COLO829 (cell line): ENCODE measurements around the gene SCYL2.
"Not testable (repeated sequence)": the region's sequence is repeated elsewhere in the genome, so short reads cannot be mapped to it uniquely, and the experiment has no call there.

Experiments
- DNase-seq: peaks from one replicate; pipeline ENCODE4 v3.0.0; 2012; ENCODE audit warnings: low spot score

Gene SCYL2

GRCh38 chr12:100266835-100267602, at the start of gene SCYL2, which contains the start of gene DEPDC4:
Gene SCYL2, plus strand, starts transcription at chr12:100267177. Its CDS starts 15,794 bp downstream, at chr12:100282971.
Gene DEPDC4, minus strand, starts transcription at chr12:100267079. Its CDS starts 3 bp downstream, at chr12:100267076.
- peak; percentile 94 for DNase-seq

DNA sequence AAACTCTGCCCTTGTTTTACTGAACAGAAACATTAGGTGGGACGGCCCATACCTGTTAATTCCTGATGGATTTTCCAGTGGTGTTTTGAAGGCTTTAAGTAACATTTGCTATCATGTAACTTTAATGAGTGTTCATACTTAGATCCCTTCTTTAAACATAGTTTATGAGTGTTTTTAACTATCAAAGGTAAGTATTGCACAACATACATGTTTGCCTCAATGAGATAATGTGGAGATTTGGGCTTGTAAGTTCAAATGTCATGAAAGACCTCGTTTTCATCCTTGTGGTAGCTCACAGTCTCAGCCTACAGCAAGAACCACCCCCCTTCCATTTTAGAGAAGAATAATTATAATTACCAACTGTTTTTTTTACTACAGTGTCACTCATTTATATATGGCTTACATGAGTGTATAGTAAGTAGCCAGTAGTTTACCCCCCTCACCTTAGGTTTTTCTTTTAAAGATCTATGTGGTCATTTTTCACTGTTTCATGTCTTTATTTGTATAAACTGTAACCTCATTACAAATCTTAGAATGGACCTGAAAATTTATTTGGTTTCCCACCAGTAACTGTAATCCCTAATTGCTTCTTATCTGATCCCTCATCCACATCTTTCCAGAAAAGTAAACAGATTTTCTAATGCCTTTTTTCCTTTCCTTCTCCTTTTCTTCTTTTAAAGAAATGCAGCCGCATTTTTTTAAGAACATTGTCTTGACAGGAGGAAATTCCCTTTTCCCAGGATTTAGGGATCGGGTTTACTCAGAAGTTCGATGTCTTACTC, 47.5 kb upstream of the SCYL2 start:
- DNase-seq = no peak

DNA sequence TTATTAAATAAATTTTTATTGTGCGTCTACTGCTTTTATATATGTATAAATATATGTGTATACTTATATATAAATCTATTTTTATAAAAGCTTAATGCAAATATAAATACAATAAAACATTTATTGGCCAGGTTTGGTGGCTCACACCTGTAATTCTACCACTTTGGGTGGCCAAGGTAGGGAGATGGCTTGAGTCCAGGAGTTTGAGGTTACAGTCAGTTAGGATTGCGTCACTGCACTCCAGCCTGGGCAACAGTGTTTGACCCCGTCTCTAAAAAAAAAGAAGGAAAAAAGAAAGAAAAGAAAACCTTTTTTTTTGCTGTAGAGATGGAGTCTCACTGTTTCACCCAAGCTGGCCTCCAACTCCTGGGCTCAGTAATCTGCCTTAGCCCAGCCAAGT, 45.5 kb upstream of the SCYL2 start:
- DNase-seq = no peak

DNA sequence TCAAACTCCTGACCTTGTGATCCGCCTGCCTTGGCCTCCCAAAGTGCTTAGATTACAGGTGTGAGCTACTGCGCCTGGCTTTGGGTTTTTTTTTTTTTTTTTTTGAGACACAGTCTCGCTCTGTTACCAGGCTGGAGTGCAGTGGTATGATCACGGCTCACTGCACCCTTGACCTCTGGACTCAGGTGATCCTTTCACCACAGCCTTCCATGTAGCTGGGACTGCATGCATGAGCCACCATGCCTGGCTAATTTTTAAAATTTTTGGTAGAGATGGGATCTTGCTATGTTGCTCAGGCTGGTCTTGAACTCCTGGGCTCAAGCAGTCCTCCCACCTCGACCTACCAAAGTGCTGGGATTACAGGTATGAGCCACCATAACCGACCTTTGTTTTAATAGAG, 44.8 kb upstream of the SCYL2 start:
- not testable (repeated sequence) for DNase-seq

- no peak for DNase-seq
Measured at GRCh38 chr12:100225491-100225890, 41.5 kb upstream of the SCYL2 start.

- DNase-seq = no peak
Measured at GRCh38 chr12:100229036-100229635, 37.8 kb upstream of the SCYL2 start.

- no peak for DNase-seq
Measured at GRCh38 chr12:100229876-100230275, 37.1 kb upstream of the SCYL2 start.

DNA sequence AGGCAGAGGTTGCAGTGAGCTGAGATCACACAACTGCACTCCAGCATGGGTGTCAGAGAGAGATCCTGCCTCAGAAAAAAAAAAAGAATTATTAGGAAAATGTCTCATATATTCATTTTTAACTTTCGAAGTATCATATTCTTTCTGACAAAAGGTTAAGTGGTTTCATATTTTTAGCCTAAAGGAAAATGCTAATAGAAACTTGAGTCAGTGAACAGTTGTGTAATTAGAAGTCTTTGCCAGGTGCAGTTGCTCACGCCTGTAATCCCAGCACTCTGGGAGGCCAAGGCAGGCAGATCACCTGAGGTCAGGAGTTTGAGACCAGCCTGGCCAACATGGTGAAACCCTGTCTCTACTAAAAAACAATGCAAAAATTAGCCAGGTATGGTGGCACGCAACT, 35.1 kb upstream of the SCYL2 start:
- not testable (repeated sequence) for DNase-seq

GRCh38 chr12:100234166-100234565, 32.8 kb upstream of the SCYL2 start:
- DNase-seq = no peak

- peak; percentile 35 for DNase-seq
Measured at GRCh38 chr12:100234591-100235304, 32.2 kb upstream of the SCYL2 start.

GRCh38 chr12:100238801-100239200, 28.2 kb upstream of the SCYL2 start:
- no peak for DNase-seq

- DNase-seq = no peak
Measured at GRCh38 chr12:100239589-100239988, 27.4 kb upstream of the SCYL2 start.

GRCh38 chr12:100243137-100243536, 23.8 kb upstream of the SCYL2 start:
- DNase-seq = no peak

DNA sequence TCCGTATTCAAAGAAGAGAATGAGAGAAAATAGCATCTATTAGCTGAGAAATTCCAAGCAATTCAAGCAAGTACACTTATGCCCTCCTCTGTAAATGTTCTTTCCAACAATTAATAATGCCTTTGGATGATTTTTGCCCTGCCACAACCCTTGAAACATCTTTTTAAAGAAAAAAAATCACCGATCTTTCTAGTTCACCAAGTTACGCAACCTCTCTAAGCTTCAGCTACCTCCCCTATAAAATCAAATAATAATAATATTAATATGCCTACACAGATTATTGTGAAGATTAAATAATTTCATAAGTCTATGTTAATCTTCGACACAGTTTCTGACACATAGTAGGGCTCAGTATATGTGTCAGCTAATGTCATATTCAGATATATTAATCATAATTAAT, 19.2 kb upstream of the SCYL2 start:
- no peak for DNase-seq

DNA sequence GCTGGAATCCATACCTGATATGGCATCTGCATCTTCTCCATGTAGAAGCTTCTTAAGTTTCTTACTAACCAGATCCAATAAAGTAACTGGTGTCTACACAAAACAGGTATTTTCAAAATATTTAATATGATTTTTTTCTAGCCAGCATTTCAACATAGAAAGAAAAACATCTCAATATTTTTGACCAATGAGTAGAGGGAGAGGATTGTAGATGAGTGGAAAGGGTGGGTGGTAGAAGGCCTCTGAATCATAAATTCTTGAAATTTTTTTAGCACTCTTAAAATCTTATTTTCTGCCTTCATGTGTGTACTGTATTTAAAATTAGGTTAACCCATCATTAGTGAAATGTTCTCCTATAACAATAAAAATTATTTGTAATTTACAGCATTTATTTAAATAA, 18.1 kb upstream of the SCYL2 start:
- DNase-seq = no peak

DNA sequence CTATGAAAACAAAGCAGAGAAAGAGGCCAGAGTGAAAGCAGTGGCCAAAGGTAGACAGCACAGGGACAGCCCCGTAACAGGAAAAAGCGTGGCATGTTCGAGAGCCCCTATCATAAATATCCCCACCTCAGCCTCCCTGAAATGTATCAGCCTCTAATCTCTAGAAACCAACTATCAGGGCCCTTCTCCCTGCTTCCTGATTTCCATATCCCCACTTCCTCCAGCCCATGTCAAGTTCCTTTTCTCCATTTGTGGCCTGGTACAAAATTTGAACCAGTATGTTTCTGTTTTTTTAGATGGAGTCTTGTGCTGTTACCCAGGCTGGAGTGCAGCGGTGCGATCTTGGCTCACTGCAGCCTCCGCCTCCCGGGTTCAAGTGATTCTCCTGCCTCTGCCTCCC, 17.0 kb upstream of the SCYL2 start:
- no peak for DNase-seq

GRCh38 chr12:100251917-100252316, 15.1 kb upstream of the SCYL2 start:
- DNase-seq = no peak

- DNase-seq = no peak
Measured at GRCh38 chr12:100253437-100253836, 13.5 kb upstream of the SCYL2 start.

DNA sequence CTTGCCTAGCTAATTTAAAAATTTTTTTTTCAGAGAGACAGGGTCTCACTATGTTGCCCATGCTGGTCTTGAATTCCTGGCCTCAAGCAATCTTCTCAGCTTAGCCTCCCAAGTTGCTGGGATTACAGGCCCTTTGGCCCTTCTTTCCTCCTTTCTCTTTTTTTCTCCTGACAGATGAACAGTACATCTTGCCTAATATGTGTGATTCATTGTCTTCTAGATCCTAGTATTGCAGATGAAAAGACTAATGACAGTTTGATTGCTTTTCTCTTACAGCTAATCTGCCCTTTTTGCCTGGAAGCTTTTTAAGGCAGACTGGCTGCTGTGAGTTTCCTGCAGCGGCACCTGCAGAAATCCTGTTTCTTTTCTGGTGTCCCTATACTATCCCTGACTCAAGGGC, 12.1 kb upstream of the SCYL2 start:
- DNase-seq = no peak

- DNase-seq = no peak
Measured at GRCh38 chr12:100258127-100258526, 8.8 kb upstream of the SCYL2 start.

DNA sequence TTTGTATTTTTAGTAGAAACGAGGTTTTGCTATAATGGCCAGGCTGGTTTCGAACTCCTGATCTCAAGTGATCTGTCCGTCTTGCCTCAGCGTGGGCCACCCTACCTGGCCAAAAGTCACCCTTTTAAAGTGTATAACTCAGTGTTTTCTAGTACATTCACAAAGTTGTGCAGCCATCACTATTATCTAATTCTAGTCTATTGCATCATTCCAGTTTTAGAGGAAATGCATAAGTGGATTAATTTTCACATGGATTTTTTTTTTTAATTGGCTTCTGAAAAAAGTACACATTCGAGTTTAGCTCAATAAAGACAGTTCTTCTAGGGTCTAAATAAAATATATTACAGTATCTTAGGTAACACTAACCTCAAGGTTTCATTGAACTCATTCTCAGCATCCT, 3.8 kb upstream of the SCYL2 start:
- DNase-seq = no peak

DNA sequence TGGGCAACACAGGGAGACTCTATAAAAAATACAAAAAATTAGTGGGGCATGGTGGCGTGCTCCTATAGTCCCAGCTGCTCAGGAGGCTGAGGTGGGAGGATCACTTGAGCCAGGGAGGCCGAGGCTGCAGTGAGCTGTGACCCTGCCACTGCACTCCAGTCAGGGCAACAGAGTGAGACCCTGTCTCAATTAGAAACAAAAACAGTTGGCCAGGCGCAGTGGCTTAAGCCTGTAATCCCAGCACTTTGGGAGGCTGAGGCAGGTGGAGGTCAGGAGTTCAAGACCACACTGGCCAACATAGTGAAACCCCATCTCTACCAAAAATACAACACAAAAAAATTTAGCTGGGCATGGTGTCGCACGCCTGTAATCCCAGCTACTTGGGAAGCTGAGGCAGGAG, 1.9 kb upstream of the SCYL2 start:
- not testable (repeated sequence) for DNase-seq
